Activated T-helper 1 cell treated with anti-CD3 and anti-CD28 coated beads, Interleukin-12 subunit alpha, Interleukin-12 subunit beta, Interleukin-2, Interleukin-4 antibody, amounts not matched to agents 30 ng/mL and 10 ng/mL and 1 ng/mL, durations not matched to agents 14 hours and 24 hours and 36 hours (primary cell): ENCODE data around the gene PAX6. TPM values are rescaled to one million over a fixed set of nuclear protein-coding genes. Genes with fewer than 3 reads are reported as not detected.

Experiments used
- DNase-seq: peaks from one replicate; pipeline ENCODE4 v3.0.0; 2021; ENCODE audit warnings: low spot score
- H3K27ac Mint-ChIP-seq: one replicate; pipeline ENCODE4 v1.8.0; 2021; ENCODE audit warnings: mild to moderate bottlenecking, mixed read lengths
- H3K27me3 Mint-ChIP-seq: one replicate; pipeline ENCODE4 v1.8.0; 2022; ENCODE audit warnings: mild to moderate bottlenecking, moderate library complexity, mixed read lengths; ENCODE audit not compliant: insufficient read depth
- H3K36me3 Mint-ChIP-seq: one replicate; pipeline ENCODE4 v1.8.0; 2021; ENCODE audit warnings: low read depth, mixed read lengths
- H3K4me1 Mint-ChIP-seq: one replicate; pipeline ENCODE4 v1.8.0; 2021; ENCODE audit warnings: low read depth, mixed read lengths
- H3K4me3 Mint-ChIP-seq: one replicate; pipeline ENCODE4 v1.8.0; 2021; ENCODE audit warnings: mild to moderate bottlenecking, moderate library complexity, mixed read lengths
- H3K9me3 Mint-ChIP-seq: one replicate; pipeline ENCODE4 v1.8.0; 2021; ENCODE audit warnings: mixed read lengths
- intact Hi-C: fragments of 100-400 bp; cut with micrococcal nuclease; formaldehyde crosslinking; loops from one replicate; pipeline ENCODE4 v1.15.1; 2024
- total RNA-seq: library from RNA; stranded (reverse); gene quantifications from 2 replicates; pipeline ENCODE4 v1.2.3, GENCODE V29; 2022

Gene PAX6
- total RNA-seq, 1 donor from 2014 or later, result not detected

DNA sequence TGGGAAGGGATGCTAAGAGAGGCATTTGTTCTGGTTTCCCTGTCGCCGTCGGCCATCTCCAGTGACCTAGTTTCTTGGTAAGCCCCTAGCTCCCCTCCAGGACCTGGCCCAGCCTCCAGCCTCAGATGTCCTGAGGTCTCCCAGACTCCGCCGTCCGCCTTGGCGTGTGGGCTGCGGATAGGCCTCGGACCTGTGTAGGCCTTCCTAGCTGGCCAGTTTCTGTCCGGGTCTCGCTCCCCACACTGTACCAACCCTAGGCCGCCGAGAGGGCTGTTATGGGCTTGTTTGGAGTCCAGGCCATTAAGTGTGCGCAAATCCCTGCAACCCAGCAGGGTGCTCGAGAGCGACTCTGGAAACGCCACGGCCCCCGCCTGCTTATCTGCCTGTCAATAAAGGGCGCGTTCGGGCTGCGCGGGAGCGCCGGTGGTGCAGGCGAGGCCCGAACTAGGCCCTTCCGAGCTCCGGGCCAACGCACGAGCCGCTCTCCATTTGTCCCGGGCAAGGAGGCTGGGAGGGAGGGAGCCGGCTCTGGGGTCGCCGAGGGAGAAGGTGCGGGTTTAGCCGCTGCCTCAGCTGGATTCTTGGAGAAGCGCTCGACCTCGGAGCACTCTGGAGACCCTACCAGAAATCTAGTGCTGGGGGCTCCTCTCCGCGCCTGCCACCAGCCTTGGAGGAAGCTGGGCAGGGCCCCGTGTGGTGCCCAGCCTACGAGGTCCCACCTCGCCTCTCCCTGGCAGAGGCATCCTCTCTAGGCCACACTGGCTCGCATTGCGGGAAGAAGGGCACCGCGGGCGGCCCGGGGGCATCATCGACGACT lies 8.7 kb upstream of the PAX6 start:
- no peak for DNase-seq
- no peaks in the 10 kb centered on the region for H3K9me3 Mint-ChIP-seq
- no peak overlapping the region for H3K27ac Mint-ChIP-seq
- no peaks in the 10 kb centered on the region for H3K36me3 Mint-ChIP-seq
- H3K27me3 Mint-ChIP-seq, result peaks cover 80% of the 10 kb centered on the region
- H3K4me3 Mint-ChIP-seq, result no peak overlapping the region
- H3K4me1 Mint-ChIP-seq, result peaks cover 4% of the 10 kb centered on the region
- intact Hi-C loops, result loop anchor here (5.0 kb wide), 1 partner anchor 423 kb away; no protein-coding TSS in a partner anchor

DNA sequence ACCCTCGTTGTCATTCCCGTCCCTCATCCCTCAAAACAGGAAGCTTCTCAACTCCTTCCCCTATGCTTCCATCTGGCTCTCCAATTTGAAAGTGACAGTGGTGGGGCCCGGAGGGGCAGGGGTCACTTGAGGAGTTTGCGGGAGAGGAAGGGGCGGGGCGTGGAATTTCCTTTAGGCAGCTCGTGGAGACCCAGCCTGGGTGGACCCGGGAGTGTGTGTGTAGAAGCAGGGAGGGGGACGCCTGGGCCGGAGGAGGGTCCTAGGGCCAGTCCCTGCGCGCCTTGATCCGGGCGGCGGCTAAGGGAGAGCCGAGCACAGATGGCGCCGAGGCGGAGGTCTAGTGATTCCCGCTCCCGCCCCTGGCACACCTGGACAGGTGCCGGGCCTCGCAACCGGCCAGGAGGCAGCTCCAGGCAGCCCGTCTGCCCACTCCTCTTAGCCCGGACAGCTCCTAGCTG lies 7.8 kb upstream of the PAX6 start:
- no peak overlapping the region for H3K4me3 Mint-ChIP-seq
- no peaks in the 10 kb centered on the region for H3K36me3 Mint-ChIP-seq
- H3K9me3 Mint-ChIP-seq, result no peaks in the 10 kb centered on the region
- H3K4me1 Mint-ChIP-seq, result peaks cover 9% of the 10 kb centered on the region
- peaks cover 78% of the 10 kb centered on the region for H3K27me3 Mint-ChIP-seq
- H3K27ac Mint-ChIP-seq, result no peak overlapping the region
- intact Hi-C loops, result loop anchor here (5.0 kb wide), 1 partner anchor 422 kb away; no protein-coding TSS in a partner anchor
- DNase-seq, result no peak

GRCh38 chr11:31818425-31818755 lies 7.3 kb upstream of the PAX6 start:
- intact Hi-C loops, result loop anchor here (5.0 kb wide), 1 partner anchor 421 kb away; no protein-coding TSS in a partner anchor
- Mint-ChIP-seq H3K36me3 (no peaks in the 10 kb centered on the region), H3K4me3 (no peak overlapping the region), H3K9me3 (no peaks in the 10 kb centered on the region), H3K27me3 (peaks cover 78% of the 10 kb centered on the region), H3K27ac (no peak overlapping the region), H3K4me1 (peaks cover 9% of the 10 kb centered on the region)
- DNase-seq, result no peak

DNA sequence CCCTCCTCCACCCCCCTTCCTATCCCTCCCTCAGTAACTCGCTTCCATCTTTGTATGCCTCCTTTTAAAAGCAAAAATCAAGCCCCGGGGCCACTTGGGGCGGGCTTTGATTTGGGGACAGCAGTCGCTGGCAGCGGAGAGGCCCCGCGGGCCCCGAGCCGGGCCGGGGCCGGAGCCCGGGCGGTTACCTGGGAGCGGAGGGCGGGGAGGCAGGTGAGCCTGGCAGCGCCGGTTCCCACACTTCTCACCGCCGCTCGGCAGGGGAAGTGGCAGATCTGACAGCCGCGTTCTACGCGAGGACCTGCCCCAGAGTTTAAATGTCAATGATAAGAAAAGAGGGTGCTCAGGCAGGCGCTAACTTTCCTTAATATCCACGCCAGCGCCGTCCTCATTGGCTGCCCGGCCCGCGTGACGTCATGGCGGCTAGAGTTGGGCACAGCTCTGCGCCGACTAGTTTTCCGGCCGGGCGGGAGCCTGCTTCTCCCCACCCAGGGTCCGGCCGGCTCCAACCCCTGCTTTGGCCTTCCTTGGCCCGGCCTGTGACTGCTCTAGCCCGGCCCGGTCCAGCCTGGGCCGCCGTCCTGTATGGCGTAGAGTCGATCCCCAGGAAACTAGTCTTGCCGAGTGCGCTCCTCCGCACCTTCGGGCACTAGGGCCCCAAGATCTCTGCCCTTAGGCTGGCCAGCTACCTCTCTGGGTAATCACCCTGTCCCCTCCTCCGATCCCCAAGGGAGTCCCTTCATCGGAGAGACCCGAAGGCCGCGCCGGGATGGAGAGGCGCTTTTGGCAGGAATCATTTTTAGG lies 6.7 kb upstream of the PAX6 start:
- H3K4me3 Mint-ChIP-seq, result no peak overlapping the region

GRCh38 chr11:31817054-31817620 lies 6.0 kb upstream of the PAX6 start:
- intact Hi-C loops, result loop anchor here (5.0 kb wide), 1 partner anchor 420 kb away; no protein-coding TSS in a partner anchor
- no peak for DNase-seq
- H3K36me3 Mint-ChIP-seq, result no peaks in the 10 kb centered on the region
- H3K27ac Mint-ChIP-seq, result peak overlapping the region; percentile 70
- peaks cover 13% of the 10 kb centered on the region for H3K4me1 Mint-ChIP-seq
- no peak overlapping the region for H3K4me3 Mint-ChIP-seq
- no peaks in the 10 kb centered on the region for H3K9me3 Mint-ChIP-seq
- H3K27me3 Mint-ChIP-seq, result peaks cover 77% of the 10 kb centered on the region

More for the DNA sequence above, 6.7 kb upstream of the PAX6 start:
- DNase-seq, result no peak
- peaks cover 9% of the 10 kb centered on the region for H3K4me1 Mint-ChIP-seq
- H3K36me3 Mint-ChIP-seq, result no peaks in the 10 kb centered on the region
- H3K9me3 Mint-ChIP-seq, result no peaks in the 10 kb centered on the region
- no peak overlapping the region for H3K27ac Mint-ChIP-seq
- peaks cover 77% of the 10 kb centered on the region for H3K27me3 Mint-ChIP-seq
- intact Hi-C loops, result loop anchor here (5.0 kb wide), 1 partner anchor 421 kb away; no protein-coding TSS in a partner anchor

GRCh38 chr11:31816468-31817053 lies 5.4 kb upstream of the PAX6 start:
- DNase-seq, result no peak
- Mint-ChIP-seq H3K4me3 (no peak overlapping the region), H3K27me3 (peaks cover 75% of the 10 kb centered on the region), H3K36me3 (no peaks in the 10 kb centered on the region), H3K9me3 (no peaks in the 10 kb centered on the region), H3K4me1 (peaks cover 18% of the 10 kb centered on the region), H3K27ac (peak overlapping the region; percentile 58)
- intact Hi-C loops, result loop anchor here (1.0 to 5.0 kb wide), 2 partner anchors 8 to 419 kb away; no protein-coding TSS in a partner anchor

GRCh38 chr11:31815711-31816467 lies 4.8 kb upstream of the PAX6 start:
- Mint-ChIP-seq H3K9me3 (no peaks in the 10 kb centered on the region), H3K36me3 (peaks cover under 1% of the 10 kb centered on the region), H3K4me3 (no peak overlapping the region), H3K27me3 (peaks cover 72% of the 10 kb centered on the region), H3K27ac (peak overlapping the region; percentile 58), H3K4me1 (peaks cover 20% of the 10 kb centered on the region)
- intact Hi-C loops, result loop anchor here (1.0 to 5.0 kb wide), 2 partner anchors 8 to 419 kb away; no protein-coding TSS in a partner anchor
- DNase-seq, result no peak

DNA sequence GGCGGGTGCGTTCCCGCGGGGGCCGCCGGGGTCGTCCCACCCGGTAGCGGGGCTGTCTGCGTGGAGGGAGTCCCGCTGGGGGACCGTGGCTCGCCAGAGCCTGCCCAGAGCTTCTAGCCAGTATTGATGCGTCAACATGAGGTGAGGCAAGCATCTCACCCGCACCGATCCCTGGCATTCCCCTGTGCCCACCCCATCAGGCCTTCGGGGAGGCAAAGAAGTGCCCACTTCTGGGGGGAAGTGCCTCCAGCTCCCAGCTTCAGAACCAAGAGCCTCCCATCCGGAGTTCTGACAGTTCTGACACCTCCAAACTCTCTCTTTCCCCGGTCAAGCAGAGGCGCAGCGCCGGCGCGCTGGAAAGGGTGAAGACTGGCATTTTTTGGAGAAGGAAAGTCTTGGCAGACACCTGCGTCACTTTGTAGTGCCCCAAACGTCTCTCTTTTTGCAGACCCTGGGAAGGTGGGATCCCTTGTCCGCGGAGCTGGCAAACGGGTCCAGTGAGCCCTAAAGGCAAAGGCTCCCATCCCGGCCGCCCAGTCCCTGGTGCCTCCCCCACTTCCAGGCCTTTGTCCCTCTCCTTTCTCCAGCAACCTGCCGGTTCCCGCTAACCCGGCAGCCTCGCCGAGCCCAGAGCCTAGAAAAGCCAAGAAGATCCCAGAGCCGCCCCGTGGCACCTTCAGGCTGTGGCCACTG lies 3.2 kb upstream of the PAX6 start:
- Mint-ChIP-seq H3K27me3 (peaks cover 69% of the 10 kb centered on the region), H3K4me3 (no peak overlapping the region), H3K36me3 (peaks cover 5% of the 10 kb centered on the region), H3K27ac (peak overlapping the region; percentile 56), H3K4me1 (peaks cover 29% of the 10 kb centered on the region), H3K9me3 (no peaks in the 10 kb centered on the region)
- intact Hi-C loops, result no loop called here
- DNase-seq, result no peak

- no peak for DNase-seq
- intact Hi-C loops, result loop anchor here (2.0 kb wide), 1 partner anchor 623 kb away; no protein-coding TSS in a partner anchor
Observed at GRCh38 chr11:31813391-31814175, 2.5 kb upstream of the PAX6 start.

DNA sequence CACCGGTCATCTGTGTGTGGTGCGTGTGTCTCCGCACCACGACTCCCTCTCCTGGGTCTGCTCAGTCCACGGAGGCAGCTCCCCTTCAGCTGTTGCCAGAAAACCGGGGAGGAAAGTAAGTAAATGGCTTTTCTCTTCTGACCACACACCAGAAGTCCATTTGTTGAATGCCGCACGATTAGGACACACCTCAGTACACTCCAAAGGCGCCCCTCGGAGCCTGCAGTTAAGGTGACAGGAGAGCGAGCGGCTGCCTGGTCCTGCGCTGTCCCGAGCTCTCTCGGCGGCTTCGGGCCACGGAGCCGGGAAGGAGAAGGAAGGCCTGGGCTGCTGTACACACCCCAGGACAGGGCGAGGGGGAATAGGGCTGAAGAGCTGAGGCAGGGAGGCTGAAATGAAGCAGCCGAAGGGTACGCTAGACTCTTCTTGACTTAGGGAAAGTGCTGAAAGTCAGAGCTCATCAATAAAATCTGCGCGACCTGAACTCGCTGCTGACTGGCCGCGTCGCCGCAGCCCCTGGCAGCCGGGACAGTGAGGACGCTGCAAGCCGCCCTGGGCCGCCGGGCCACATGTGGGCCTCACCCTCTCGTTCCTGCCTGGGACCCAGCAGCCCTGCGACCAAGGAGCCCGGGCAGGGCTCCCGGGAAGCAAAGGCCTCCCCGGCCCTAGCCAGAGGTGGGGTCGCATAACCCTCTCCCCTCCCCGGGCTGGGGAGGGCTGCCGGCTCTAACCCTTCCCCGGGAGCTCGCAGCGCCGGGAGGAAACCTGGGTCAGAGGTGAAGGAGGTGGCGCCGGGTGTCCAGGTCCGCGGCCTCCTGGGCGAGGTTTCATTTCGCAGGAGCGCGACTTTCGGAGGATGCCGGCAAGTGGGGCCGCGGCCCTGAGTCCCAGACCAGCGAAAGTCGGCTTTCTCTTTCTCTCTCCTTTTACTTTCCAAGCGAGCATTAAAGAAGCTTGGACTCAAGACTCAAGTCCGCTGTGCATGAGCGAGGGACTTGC lies 1.6 kb upstream of the PAX6 start:
- H3K27ac Mint-ChIP-seq, result no peak overlapping the region
- H3K27me3 Mint-ChIP-seq, result peaks cover 75% of the 10 kb centered on the region
- H3K4me3 Mint-ChIP-seq, result no peak overlapping the region
- no peak for DNase-seq
- H3K4me1 Mint-ChIP-seq, result peaks cover 37% of the 10 kb centered on the region
- H3K36me3 Mint-ChIP-seq, result peaks cover 9% of the 10 kb centered on the region
- intact Hi-C loops, result loop anchor here (1.0 to 2.0 kb wide), 2 partner anchors 12 to 624 kb away; no protein-coding TSS in a partner anchor
- no peaks in the 10 kb centered on the region for H3K9me3 Mint-ChIP-seq

More at GRCh38 chr11:31813391-31814175, 2.5 kb upstream of the PAX6 start:
- H3K4me3 Mint-ChIP-seq, result no peak overlapping the region
- peaks cover 9% of the 10 kb centered on the region for H3K36me3 Mint-ChIP-seq
- peaks cover 73% of the 10 kb centered on the region for H3K27me3 Mint-ChIP-seq
- no peak overlapping the region for H3K27ac Mint-ChIP-seq
- H3K4me1 Mint-ChIP-seq, result peaks cover 32% of the 10 kb centered on the region
- H3K9me3 Mint-ChIP-seq, result no peaks in the 10 kb centered on the region
